Natural killer cell (primary cell): ENCODE results near the gene HSF2BP. TPM values are rescaled to one million over a fixed set of nuclear protein-coding genes. Genes with fewer than 3 reads are reported as not detected.

Experiments
- ATAC-seq, 3 donors: fragments of 150-1000 bp in 2 of 3; fragments of 200-7000 bp in 1 of 3; cut with Tn5 transposase; 1 replicate in 1 of 3; 2 replicates in 2 of 3; pipeline ENCODE4 v1.10.0; 2021; ENCODE audit warnings: mild to moderate bottlenecking in 2 of 3, moderate library complexity in 2 of 3
- DNase-seq, 2 donors: peaks; one replicate each; pipeline versions ENCODE4 v3.0.0 to v3.0.0-alpha.2; 2013 to 2021; ENCODE audit warnings: mixed read lengths in 1 of 2
- H3K27ac ChIP-seq: one replicate; pipeline ENCODE4 v1.5.1; 2013; ENCODE audit warnings: mild to moderate bottlenecking, low read length
- H3K27me3 ChIP-seq: one replicate; pipeline ENCODE4 v1.6.1; 2013; ENCODE audit warnings: low read length; ENCODE audit not compliant: control insufficient read depth, insufficient read depth
- H3K36me3 ChIP-seq: one replicate; pipeline ENCODE4 v1.6.1; 2013; ENCODE audit warnings: low read length; ENCODE audit not compliant: control insufficient read depth, insufficient read depth
- H3K4me1 ChIP-seq: one replicate; pipeline ENCODE4 v1.6.1; 2013; ENCODE audit warnings: low read length; ENCODE audit not compliant: control insufficient read depth, insufficient read depth
- H3K4me3 ChIP-seq: one replicate; pipeline ENCODE4 v1.5.1; 2013; ENCODE audit warnings: low read length
- H3K9me3 ChIP-seq: one replicate; pipeline ENCODE4 v1.6.1; 2013; ENCODE audit warnings: low read length; ENCODE audit not compliant: control insufficient read depth, insufficient read depth
- H3K27ac Mint-ChIP-seq, 2 donors: one replicate each; pipeline ENCODE4 v1.8.0; 2022; ENCODE audit warnings: mild to moderate bottlenecking in 2 of 2, mixed read lengths in 2 of 2, moderate library complexity in 1 of 2
- H3K27me3 Mint-ChIP-seq, 2 donors: one replicate each; pipeline ENCODE4 v1.8.0; 2022; ENCODE audit warnings: low read depth in 2 of 2, mixed read lengths in 2 of 2
- H3K36me3 Mint-ChIP-seq: one replicate; pipeline ENCODE4 v1.8.0; 2022; ENCODE audit warnings: mixed read lengths
- H3K4me1 Mint-ChIP-seq, 2 donors: one replicate each; pipeline ENCODE4 v1.8.0; 2022; ENCODE audit warnings: mixed read lengths in 2 of 2
- H3K4me3 Mint-ChIP-seq: one replicate; pipeline ENCODE4 v1.8.0; 2022; ENCODE audit warnings: mild to moderate bottlenecking, moderate library complexity, mixed read lengths
- H3K9me3 Mint-ChIP-seq, 2 donors: one replicate each; pipeline ENCODE4 v1.8.0; 2022; ENCODE audit warnings: mixed read lengths in 2 of 2
- CTCF ChIP-seq: fragments of 200-600 bp; IDR thresholded peaks from one replicate; pipeline ENCODE4 v1.8.0; 2022; ENCODE audit warnings: antibody characterized with exemption
- WGBS: methylation state at CpG from one replicate; pipeline ENCODE4 v1.1.7; 2013; ENCODE audit warnings: missing lambda C conversion rate; ENCODE audit not compliant: insufficient coverage; 5-methylcytosine and 5-hydroxymethylcytosine counted together
- intact Hi-C: fragments of 100-400 bp; cut with micrococcal nuclease; formaldehyde crosslinking; loops from one replicate; pipeline ENCODE4 v1.14.2; 2022
- total RNA-seq, 4 donors: library from RNA; stranded (reverse); fragments of 120-200 nt in 1 of 4; gene quantifications; one replicate each; pipeline versions ENCODE4 v1.2.3 to v1.2.4, GENCODE V29; 2013 to 2022

The HSF2BP gene
- total RNA-seq, 3 donors from 2014 or later (not counting 1 experiment from before 2014, with no cell fraction given): 0.33 to 0.39 TPM; not detected in 1

DNA sequence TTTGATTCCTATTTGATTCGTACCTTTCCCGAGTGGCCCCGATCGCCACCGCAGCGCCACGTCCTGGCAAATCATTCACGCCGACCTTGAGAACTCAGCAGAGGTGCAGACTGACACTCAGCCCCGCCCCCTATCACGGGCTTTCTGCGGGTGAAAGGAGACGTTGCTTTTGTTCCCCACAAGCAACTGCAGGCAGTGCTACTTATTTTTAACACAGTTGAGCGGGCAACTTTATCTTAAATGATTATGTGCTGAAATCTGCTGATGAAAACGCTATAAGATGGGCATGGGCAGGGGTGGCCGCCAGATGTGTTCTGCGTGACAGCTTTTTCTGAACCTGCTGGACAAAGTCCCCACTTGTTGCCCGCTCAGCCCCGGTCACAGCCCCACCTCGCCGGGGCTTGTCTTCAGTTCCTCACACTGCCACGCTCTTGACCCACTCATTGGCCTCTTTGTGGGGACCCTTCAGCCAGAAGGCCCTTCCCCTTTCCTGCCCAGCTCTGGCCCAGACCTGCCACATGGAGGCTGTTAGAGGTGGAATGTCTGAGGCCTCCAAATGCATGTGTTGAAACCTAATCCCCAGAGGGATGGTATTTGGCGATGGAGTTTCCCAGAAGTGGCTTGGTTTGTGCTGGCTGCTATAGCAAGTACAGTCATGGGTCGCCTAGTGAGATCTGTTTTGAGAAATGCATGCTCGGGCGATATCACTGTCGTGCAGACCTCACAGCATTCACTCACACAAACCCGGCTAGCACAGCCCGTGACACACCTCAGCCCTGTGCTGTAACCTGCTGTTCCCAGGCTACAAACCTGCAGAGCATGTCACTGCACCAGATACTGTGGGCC, 44.0 kb upstream of the HSF2BP start:
- no peak overlapping the region for H3K27ac ChIP-seq
- H3K4me1 Mint-ChIP-seq: peaks cover 11% of the 10 kb centered on the region in 2 donors
- TF ChIP-seq CTCF: no peak
- H3K27me3 Mint-ChIP-seq: no peaks in the 10 kb centered on the region
- peak; percentile 76 to 88 (median 87) for ATAC-seq
- WGBS: 33% methylated on average over 28 of the region's 29 CpGs
- peak overlapping the region; percentile 63 to 82 for H3K27ac Mint-ChIP-seq
- H3K36me3 ChIP-seq: no peaks in the 10 kb centered on the region
- H3K4me1 ChIP-seq: peaks cover 33% of the 10 kb centered on the region
- H3K36me3 Mint-ChIP-seq: no peaks in the 10 kb centered on the region
- DNase-seq: peak; percentile 59 to 62
- H3K27me3 ChIP-seq: no peaks in the 10 kb centered on the region
- intact Hi-C loops: no loop called here
- H3K9me3 Mint-ChIP-seq: no peaks in the 10 kb centered on the region
- H3K4me3 Mint-ChIP-seq: peak overlapping the region; percentile 88
- no peak overlapping the region for H3K4me3 ChIP-seq
- H3K9me3 ChIP-seq: no peaks in the 10 kb centered on the region

DNA sequence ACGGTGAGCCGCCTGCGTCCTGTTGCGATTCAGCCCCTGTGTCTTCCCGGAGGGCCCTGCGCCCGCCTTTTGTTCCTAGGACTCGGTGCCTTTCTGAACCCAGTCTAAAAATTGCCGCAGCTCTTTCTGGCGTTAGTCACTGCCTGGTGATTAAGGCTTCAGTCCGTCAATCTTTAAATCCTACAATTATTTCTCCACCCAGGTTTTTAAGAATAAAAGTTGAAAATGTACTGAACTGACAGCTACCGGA, 43.4 kb upstream of the HSF2BP start:
- no peaks in the 10 kb centered on the region for H3K27me3 Mint-ChIP-seq
- intact Hi-C loops: no loop called here
- 42% methylated on average over 12 of the region's 12 CpGs for WGBS
- Histone ChIP-seq H3K9me3 (no peaks in the 10 kb centered on the region), H3K27ac (no peak overlapping the region), H3K4me1 (peaks cover 33% of the 10 kb centered on the region), H3K27me3 (no peaks in the 10 kb centered on the region), H3K4me3 (no peak overlapping the region), H3K36me3 (no peaks in the 10 kb centered on the region)
- peak in 2 of 3 donors; percentile 16 to 25 for ATAC-seq
- H3K4me3 Mint-ChIP-seq: peak overlapping the region; percentile 88
- peak overlapping the region; percentile 63 to 82 for H3K27ac Mint-ChIP-seq
- no peak for DNase-seq
- H3K36me3 Mint-ChIP-seq: no peaks in the 10 kb centered on the region
- TF ChIP-seq CTCF: no peak
- peaks cover 11% of the 10 kb centered on the region in 2 donors for H3K4me1 Mint-ChIP-seq
- H3K9me3 Mint-ChIP-seq: no peaks in the 10 kb centered on the region

DNA sequence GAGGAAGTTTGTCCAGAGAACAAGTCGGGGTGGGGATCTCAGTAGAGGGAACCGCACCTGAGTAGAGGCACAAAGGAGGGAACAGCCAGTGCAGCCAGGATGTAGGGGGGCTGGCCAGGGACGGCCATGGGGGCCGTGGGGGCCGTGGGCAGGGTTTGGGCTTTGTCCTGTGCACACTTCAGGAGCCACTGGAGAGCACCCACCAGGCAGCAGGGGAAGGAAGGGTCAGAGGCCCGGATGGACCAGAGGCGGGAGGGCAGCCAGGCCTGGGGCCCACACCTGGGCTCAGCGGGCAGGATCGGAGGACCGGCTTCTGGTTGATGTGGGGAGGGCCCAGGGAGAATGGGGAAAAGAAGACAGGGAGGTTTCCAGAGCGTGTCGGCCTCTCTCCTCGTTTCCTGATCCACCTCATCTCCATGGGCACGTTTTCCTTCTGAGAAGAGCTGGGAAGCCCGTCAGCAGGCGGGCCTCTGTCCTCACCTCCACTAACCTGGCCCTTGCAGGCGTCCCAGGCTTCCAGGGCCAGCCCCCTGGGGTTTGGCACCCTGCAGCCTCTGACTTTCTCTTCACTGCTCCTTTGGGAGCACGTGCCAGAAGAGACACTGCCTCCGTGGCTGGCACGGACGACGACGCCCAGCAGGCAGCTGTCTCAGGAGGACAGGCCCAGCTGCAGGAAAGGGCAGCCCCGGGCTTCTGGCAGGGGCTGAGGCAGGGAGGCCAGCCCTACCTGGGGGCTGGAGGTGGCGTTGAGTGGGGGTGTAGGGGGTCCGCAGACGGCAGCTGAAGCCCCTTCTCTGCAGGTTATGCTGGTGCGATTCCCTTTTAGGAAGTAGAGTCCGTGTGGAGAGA, 42.9 kb upstream of the HSF2BP start:
- peaks cover 33% of the 10 kb centered on the region for H3K4me1 ChIP-seq
- H3K27me3 Mint-ChIP-seq: no peaks in the 10 kb centered on the region
- peak overlapping the region in 1 of 2 donors; percentile 82 for H3K27ac Mint-ChIP-seq
- H3K27me3 ChIP-seq: no peaks in the 10 kb centered on the region
- ATAC-seq (no peak), DNase-seq (no peak)
- H3K36me3 ChIP-seq: no peaks in the 10 kb centered on the region
- no peaks in the 10 kb centered on the region for H3K9me3 Mint-ChIP-seq
- no peaks in the 10 kb centered on the region for H3K9me3 ChIP-seq
- 80% methylated on average over 29 of the region's 29 CpGs for WGBS
- intact Hi-C loops: no loop called here
- peaks cover 11% of the 10 kb centered on the region in 2 donors for H3K4me1 Mint-ChIP-seq
- no peaks in the 10 kb centered on the region for H3K36me3 Mint-ChIP-seq
- H3K4me3 ChIP-seq: no peak overlapping the region
- no peak for TF ChIP-seq CTCF
- peak overlapping the region; percentile 88 for H3K4me3 Mint-ChIP-seq
- no peak overlapping the region for H3K27ac ChIP-seq
